H1 (cell line): ENCODE data around the gene PABPN1.

ENCODE experiments used
- CEBPB ChIP-seq: IDR thresholded peaks from 2 replicates; pipeline ENCODE4 v1.6.1; 2012; ENCODE audit warnings: low read depth, low read length
- CREB1 ChIP-seq: IDR thresholded peaks from 2 replicates; pipeline ENCODE4 v1.6.1; 2012; ENCODE audit warnings: inconsistent platforms
- CTCF ChIP-seq, 3 experiments: IDR thresholded peaks; 1 replicate in 2 of 3; 2 replicates in 1 of 3; pipeline versions ENCODE4 v1.5.1 to v1.6.1; 2011; ENCODE audit warnings: low read length in 3 of 3, mild to moderate bottlenecking in 3 of 3, inconsistent platforms in 2 of 3, low read depth in 1 of 3, moderate library complexity in 1 of 3; ENCODE audit not compliant: insufficient read depth in 1 of 3; ENCODE audit errors: control extremely low read depth in 1 of 3
- E2F6 ChIP-seq: IDR thresholded peaks from 2 replicates; pipeline ENCODE4 v1.6.1; 2012; ENCODE audit warnings: inconsistent platforms
- EZH2 ChIP-seq: fragments of 200-600 bp; sonication (generic); IDR thresholded peaks from 2 replicates; pipeline ENCODE4 v1.7.1; 2012; ENCODE audit warnings: low read depth, mild to moderate bottlenecking, moderate library complexity, low read length, inconsistent platforms; ENCODE audit not compliant: severe bottlenecking
- JUND ChIP-seq: IDR thresholded peaks from 2 replicates; pipeline ENCODE4 v1.6.1; 2011; ENCODE audit warnings: mild to moderate bottlenecking, improper control_type of control experiment, low read length
- POLR2AphosphoS5 ChIP-seq: IDR thresholded peaks from 2 replicates; pipeline ENCODE4 v1.6.1; 2011; ENCODE audit warnings: low read depth, low read length
- SIN3A ChIP-seq, 2 experiments: IDR thresholded peaks in 1 of 2; conservative IDR thresholded peaks in 1 of 2; 2 replicates each; pipeline ENCODE4 v1.6.1; 2011 to 2012; ENCODE audit warnings: low read length in 2 of 2, improper control_type of control experiment in 1 of 2, low read depth in 1 of 2, mild to moderate bottlenecking in 1 of 2
- SP4 ChIP-seq: IDR thresholded peaks from 2 replicates; pipeline ENCODE4 v1.6.1; 2012; ENCODE audit warnings: low read length, inconsistent platforms
- SRF ChIP-seq: IDR thresholded peaks from 2 replicates; pipeline ENCODE4 v1.6.1; 2011; ENCODE audit warnings: mild to moderate bottlenecking, low read depth, low read length, moderate library complexity
- USF2 ChIP-seq: IDR thresholded peaks from 2 replicates; pipeline ENCODE4 v1.6.1; 2011; ENCODE audit warnings: low read length, improper control_type of control experiment

- TF ChIP-seq CTCF (IDR thresholded peaks at IDR 0.05; ENCODE audit: control extremely low read depth in 1 of 3, insufficient read depth in 1 of 3, low read depth in 1 of 3, low read length in 3 of 3) (no peak), EZH2 (no peak), SP4 (no peak), CEBPB (no peak), POLR2AphosphoS5 (no peak), SIN3A (conservative IDR thresholded peaks at IDR 0.05 in 1 of 2, IDR thresholded peaks at IDR 0.05 in 1 of 2; ENCODE audit: low read depth in 1 of 2, low read length in 2 of 2) (no peak), E2F6 (no peak), JUND (no peak), USF2 (no peak), CREB1 (no peak), SRF (no peak)
Observed at GRCh38 chr14:23355871-23356435, 34.7 kb downstream of the PABPN1 start.
